Measurements from ENCODE around the gene FBXL20.

Gene FBXL20

DNA sequence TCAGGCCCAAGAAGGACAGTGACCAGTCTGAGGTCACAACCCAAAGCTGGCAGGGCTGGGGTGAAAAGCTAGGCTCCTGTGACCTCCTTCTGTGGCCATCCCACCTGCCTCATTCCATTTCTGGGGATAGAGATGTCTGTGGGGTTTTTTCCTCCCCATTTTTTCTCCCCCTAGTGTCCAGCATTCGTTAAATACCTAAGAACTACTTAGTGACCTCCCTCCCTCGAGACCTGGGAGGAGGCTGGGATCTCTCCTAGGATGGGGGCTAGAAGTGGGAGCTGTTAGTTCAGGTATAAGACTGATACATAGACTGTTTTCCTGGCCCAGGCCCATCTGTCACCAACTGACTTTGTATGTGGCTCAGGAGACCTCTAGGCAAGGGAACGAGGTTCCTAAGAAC is 155.2 kb downstream of the FBXL20 start (continued):
- no peak for TF ChIP-seq ZNF626 (tag by site-specific recombination; IDR thresholded peaks at IDR 0.05)
- TF ChIP-seq ZFP69B (tag by site-specific recombination; IDR thresholded peaks at IDR 0.05), result no peak
- no peak for TF ChIP-seq ZNF10 (tag by site-specific recombination; IDR thresholded peaks at IDR 0.05)

GRCh38 chr17:39244600-39245570 is 156.5 kb downstream of the FBXL20 start:
- Histone ChIP-seq H3K4me3 (ENCODE audit: low read depth, low read length) (no peak overlapping the region), H3K27ac (ENCODE audit: extremely low read depth, low read depth, low read length) (no peak overlapping the region), H3K9me3 (ENCODE audit: control insufficient read depth, insufficient read depth, low read depth, low read length) (no peaks in the 10 kb centered on the region), H3K4me1 (ENCODE audit: control insufficient read depth, insufficient read depth, low read length) (no peaks in the 10 kb centered on the region; the same call in 1 of the 2 replicates), H3K36me3 (ENCODE audit: control insufficient read depth in 2 of 2, insufficient read depth in 1 of 2, low read length in 2 of 2) (no peaks in the 10 kb centered on the region)
- ChIA-PET CTCF (interaction anchor here (0.6 to 20.9 kb wide), 50 partner anchors 8 to 1416 kb away, joined by 3 to 733 read pairs (median 4); partner anchors contain the start of genes ARL5C, FBXL20, RPL19 and STAC2), POLR2A (interaction anchor here (0.5 to 6.6 kb wide), 11 partner anchors 9 to 206 kb away, joined by 3 to 72 read pairs (median 3); partner anchors contain the start of genes FBXL20, MED1, RPL19 and STAC2)
- TF ChIP-seq, protein P1, sequence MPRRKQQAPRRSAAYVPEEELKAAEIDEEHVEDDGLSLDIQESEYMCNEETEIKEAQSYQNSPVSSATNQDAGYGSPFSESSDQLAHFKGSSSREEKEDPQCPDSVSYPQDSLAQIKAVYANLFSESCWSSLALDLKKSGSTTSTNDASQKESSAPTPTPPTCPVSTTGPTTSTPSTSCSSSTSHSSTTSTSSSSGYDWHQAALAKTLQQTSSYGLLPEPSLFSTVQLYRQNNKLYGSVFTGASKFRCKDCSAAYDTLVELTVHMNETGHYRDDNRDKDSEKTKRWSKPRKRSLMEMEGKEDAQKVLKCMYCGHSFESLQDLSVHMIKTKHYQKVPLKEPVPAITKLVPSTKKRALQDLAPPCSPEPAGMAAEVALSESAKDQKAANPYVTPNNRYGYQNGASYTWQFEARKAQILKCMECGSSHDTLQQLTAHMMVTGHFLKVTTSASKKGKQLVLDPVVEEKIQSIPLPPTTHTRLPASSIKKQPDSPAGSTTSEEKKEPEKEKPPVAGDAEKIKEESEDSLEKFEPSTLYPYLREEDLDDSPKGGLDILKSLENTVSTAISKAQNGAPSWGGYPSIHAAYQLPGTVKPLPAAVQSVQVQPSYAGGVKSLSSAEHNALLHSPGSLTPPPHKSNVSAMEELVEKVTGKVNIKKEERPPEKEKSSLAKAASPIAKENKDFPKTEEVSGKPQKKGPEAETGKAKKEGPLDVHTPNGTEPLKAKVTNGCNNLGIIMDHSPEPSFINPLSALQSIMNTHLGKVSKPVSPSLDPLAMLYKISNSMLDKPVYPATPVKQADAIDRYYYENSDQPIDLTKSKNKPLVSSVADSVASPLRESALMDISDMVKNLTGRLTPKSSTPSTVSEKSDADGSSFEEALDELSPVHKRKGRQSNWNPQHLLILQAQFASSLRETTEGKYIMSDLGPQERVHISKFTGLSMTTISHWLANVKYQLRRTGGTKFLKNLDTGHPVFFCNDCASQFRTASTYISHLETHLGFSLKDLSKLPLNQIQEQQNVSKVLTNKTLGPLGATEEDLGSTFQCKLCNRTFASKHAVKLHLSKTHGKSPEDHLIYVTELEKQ (tag by site-specific recombination; IDR thresholded peaks at IDR 0.05; ENCODE audit: borderline replicate concordance), result no peak
- TF ChIP-seq ZNF324 (tag by site-specific recombination; IDR thresholded peaks at IDR 0.05) (no peak), ZNF660 (tag by site-specific recombination; IDR thresholded peaks at IDR 0.05) (peak; percentile 56), ZEB2 (tag by site-specific recombination; IDR thresholded peaks at IDR 0.05) (0 out of 2 replicates have a peak, but pooled peaks have one; percentile 51), SCRT2 (tag by site-specific recombination; IDR thresholded peaks at IDR 0.05) (0 out of 2 replicates have a peak, but pooled peaks have one; percentile 42), ZNF600 (tag by site-specific recombination; IDR thresholded peaks at IDR 0.05) (peak; percentile 30; the same call in 1 of the 2 replicates), GLIS1 (tag by site-specific recombination; IDR thresholded peaks at IDR 0.05) (0 out of 2 replicates have a peak, but pooled peaks have one; percentile 8), ZNF2 (tag by site-specific recombination; IDR thresholded peaks at IDR 0.05) (0 out of 2 replicates have a peak, but pooled peaks have one; percentile 42), SP3 (tag by site-specific recombination; IDR thresholded peaks at IDR 0.05) (0 out of 2 replicates have a peak, but pooled peaks have one; percentile 15), ZNF341 (tag by site-specific recombination; IDR thresholded peaks at IDR 0.05; ENCODE audit: low read depth) (peak; percentile 37; the same call in 1 of the 2 replicates), ZNF654 (tag by site-specific recombination; IDR thresholded peaks at IDR 0.05; ENCODE audit: low read depth) (peak; percentile 90), MZF1 (tag by site-specific recombination; IDR thresholded peaks at IDR 0.05; ENCODE audit: borderline replicate concordance) (no peak), ZNF768 (tag by site-specific recombination; IDR thresholded peaks at IDR 0.05) (peak; percentile 89)
- TF ChIP-seq, protein P2, sequence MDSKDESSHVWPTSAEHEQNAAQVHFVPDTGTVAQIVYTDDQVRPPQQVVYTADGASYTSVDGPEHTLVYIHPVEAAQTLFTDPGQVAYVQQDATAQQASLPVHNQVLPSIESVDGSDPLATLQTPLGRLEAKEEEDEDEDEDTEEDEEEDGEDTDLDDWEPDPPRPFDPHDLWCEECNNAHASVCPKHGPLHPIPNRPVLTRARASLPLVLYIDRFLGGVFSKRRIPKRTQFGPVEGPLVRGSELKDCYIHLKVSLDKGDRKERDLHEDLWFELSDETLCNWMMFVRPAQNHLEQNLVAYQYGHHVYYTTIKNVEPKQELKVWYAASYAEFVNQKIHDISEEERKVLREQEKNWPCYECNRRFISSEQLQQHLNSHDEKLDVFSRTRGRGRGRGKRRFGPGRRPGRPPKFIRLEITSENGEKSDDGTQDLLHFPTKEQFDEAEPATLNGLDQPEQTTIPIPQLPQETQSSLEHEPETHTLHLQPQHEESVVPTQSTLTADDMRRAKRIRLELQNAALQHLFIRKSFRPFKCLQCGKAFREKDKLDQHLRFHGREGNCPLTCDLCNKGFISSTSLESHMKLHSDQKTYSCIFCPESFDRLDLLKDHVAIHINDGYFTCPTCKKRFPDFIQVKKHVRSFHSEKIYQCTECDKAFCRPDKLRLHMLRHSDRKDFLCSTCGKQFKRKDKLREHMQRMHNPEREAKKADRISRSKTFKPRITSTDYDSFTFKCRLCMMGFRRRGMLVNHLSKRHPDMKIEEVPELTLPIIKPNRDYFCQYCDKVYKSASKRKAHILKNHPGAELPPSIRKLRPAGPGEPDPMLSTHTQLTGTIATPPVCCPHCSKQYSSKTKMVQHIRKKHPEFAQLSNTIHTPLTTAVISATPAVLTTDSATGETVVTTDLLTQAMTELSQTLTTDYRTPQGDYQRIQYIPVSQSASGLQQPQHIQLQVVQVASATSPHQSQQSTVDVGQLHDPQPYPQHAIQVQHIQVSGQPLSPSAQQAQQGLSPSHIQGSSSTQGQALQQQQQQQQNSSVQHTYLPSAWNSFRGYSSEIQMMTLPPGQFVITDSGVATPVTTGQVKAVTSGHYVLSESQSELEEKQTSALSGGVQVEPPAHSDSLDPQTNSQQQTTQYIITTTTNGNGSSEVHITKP (tag by site-specific recombination; IDR thresholded peaks at IDR 0.05), result peak; percentile 89
- TF ChIP-seq, protein P3, sequence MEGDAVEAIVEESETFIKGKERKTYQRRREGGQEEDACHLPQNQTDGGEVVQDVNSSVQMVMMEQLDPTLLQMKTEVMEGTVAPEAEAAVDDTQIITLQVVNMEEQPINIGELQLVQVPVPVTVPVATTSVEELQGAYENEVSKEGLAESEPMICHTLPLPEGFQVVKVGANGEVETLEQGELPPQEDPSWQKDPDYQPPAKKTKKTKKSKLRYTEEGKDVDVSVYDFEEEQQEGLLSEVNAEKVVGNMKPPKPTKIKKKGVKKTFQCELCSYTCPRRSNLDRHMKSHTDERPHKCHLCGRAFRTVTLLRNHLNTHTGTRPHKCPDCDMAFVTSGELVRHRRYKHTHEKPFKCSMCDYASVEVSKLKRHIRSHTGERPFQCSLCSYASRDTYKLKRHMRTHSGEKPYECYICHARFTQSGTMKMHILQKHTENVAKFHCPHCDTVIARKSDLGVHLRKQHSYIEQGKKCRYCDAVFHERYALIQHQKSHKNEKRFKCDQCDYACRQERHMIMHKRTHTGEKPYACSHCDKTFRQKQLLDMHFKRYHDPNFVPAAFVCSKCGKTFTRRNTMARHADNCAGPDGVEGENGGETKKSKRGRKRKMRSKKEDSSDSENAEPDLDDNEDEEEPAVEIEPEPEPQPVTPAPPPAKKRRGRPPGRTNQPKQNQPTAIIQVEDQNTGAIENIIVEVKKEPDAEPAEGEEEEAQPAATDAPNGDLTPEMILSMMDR (tag by site-specific recombination; IDR thresholded peaks at IDR 0.05), result peak; percentile 91

All from HEK293 (cell line).